ENCODE results near the gene TPM2. TPM values are rescaled to one million over a fixed set of nuclear protein-coding genes. Genes with fewer than 3 reads are reported as not detected.

TPM2 gene
- total RNA-seq, 1 experiment from 2014 or later = 7.0 TPM

DNA sequence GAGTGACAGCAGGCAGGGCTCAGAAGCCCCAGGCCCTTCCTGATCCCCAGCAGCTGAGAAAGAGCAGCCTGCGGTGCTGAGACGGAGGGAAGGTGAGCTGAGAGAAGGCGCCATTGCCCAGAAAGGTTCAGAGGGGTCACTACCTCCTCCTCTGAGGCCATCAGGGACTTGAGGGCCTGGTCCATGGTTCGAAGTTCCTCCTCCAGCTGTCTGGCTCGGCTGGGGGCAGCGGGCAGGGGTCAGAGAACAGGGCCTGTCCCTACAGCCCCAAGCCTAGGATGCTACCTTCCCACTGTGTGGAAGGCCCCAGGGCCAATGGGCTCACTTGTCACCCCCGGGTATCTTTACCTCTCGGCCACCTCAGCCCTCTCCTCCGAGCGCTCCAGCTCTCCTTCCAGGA, 4.8 kb downstream of the TPM2 start:
- no peak overlapping the region for H3K27ac ChIP-seq (ENCODE audit: low read length)
- H3K9me2 ChIP-seq (replicated peaks; ENCODE audit: low read length) = no peaks in the 10 kb centered on the region
- ChIA-PET CTCF (no interaction called here), POLR2A (ENCODE audit: unreplicated experiment) (no interaction called here)
- no TSS peak for BruUV-seq (replicated peaks)
- H4K20me1 ChIP-seq (ENCODE audit: low read length) = no peaks in the 10 kb centered on the region
- no peak overlapping the region for H3K4me2 ChIP-seq (ENCODE audit: low read length)
- peaks cover 22% of the 10 kb centered on the region for H3K4me1 ChIP-seq (ENCODE audit: insufficient read depth, low read length)
- H2AFZ ChIP-seq (ENCODE audit: low read length) = no peak overlapping the region
- no peaks in the 10 kb centered on the region for H3K9me3 ChIP-seq (ENCODE audit: low read length)
- no peak for ATAC-seq
- no peak overlapping the region for H3K4me3 ChIP-seq (ENCODE audit: low read length)
- intact Hi-C loops (cut with micrococcal nuclease) = no loop called here
- H3K9ac ChIP-seq (ENCODE audit: low read length) = no peak overlapping the region
- H3K79me2 ChIP-seq (ENCODE audit: low read length) = no peaks in the 10 kb centered on the region
- no peaks in the 10 kb centered on the region for H3K27me3 ChIP-seq (ENCODE audit: low read length)
- H3K36me3 ChIP-seq (ENCODE audit: low read depth, low read length) = no peaks in the 10 kb centered on the region
- H3F3A ChIP-seq (ENCODE audit: low read length, unreplicated experiment) = no peaks in the 10 kb centered on the region
- DNase-seq = no peak
- TF ChIP-seq, protein P1, sequence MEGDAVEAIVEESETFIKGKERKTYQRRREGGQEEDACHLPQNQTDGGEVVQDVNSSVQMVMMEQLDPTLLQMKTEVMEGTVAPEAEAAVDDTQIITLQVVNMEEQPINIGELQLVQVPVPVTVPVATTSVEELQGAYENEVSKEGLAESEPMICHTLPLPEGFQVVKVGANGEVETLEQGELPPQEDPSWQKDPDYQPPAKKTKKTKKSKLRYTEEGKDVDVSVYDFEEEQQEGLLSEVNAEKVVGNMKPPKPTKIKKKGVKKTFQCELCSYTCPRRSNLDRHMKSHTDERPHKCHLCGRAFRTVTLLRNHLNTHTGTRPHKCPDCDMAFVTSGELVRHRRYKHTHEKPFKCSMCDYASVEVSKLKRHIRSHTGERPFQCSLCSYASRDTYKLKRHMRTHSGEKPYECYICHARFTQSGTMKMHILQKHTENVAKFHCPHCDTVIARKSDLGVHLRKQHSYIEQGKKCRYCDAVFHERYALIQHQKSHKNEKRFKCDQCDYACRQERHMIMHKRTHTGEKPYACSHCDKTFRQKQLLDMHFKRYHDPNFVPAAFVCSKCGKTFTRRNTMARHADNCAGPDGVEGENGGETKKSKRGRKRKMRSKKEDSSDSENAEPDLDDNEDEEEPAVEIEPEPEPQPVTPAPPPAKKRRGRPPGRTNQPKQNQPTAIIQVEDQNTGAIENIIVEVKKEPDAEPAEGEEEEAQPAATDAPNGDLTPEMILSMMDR (conservative IDR thresholded peaks at IDR 0.05; ENCODE audit: low read depth, low read length) = no peak
- TF ChIP-seq EZH2phosphoT487 (IDR thresholded peaks at IDR 0.05; ENCODE audit: borderline replicate concordance, low read length) (no peak), EZH2 (IDR thresholded peaks at IDR 0.05; ENCODE audit: low read length, unreplicated experiment) (no peak)

DNA sequence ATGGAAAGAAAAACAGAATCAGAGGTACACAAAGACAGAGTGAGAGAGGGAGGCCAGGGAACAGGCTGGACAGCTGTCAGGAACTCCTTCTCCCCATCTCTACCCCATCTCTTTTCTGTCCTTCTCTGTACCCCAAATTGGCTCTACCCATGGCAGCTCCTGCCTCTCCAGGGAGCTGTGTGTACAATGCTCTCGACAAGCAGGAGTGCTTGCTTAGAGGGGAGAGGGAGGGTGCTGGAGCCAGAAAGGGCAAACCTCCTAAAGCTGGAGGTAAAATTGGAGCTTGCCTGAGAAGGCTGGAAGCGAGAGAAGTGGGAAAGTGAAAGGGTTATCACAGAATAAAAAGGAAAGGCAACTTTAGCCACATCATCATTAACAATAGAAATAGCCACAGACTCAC, 6.4 kb downstream of the TPM2 start:
- Histone ChIP-seq H3K4me3 (ENCODE audit: low read length) (no peak overlapping the region), H3K9me3 (ENCODE audit: low read length) (no peaks in the 10 kb centered on the region), H3K9me2 (replicated peaks; ENCODE audit: low read length) (no peaks in the 10 kb centered on the region), H3K4me2 (ENCODE audit: low read length) (no peak overlapping the region), H3K27ac (ENCODE audit: low read length) (no peak overlapping the region), H3K9ac (ENCODE audit: low read length) (no peak overlapping the region), H4K20me1 (ENCODE audit: low read length) (no peaks in the 10 kb centered on the region), H3K79me2 (ENCODE audit: low read length) (no peaks in the 10 kb centered on the region), H2AFZ (ENCODE audit: low read length) (no peak overlapping the region), H3F3A (ENCODE audit: low read length, unreplicated experiment) (no peaks in the 10 kb centered on the region), H3K27me3 (ENCODE audit: low read length) (no peaks in the 10 kb centered on the region), H3K4me1 (ENCODE audit: insufficient read depth, low read length) (peaks cover 6% of the 10 kb centered on the region), H3K36me3 (ENCODE audit: low read depth, low read length) (no peaks in the 10 kb centered on the region)
- DNase-seq (no peak), ATAC-seq (no peak)
- intact Hi-C loops (cut with micrococcal nuclease) = no loop called here
- TF ChIP-seq EZH2phosphoT487 (IDR thresholded peaks at IDR 0.05; ENCODE audit: borderline replicate concordance, low read length) (no peak), EZH2 (IDR thresholded peaks at IDR 0.05; ENCODE audit: low read length, unreplicated experiment) (no peak)
- TF ChIP-seq, protein P1 (conservative IDR thresholded peaks at IDR 0.05; ENCODE audit: low read depth, low read length) = no peak
- no TSS peak for BruUV-seq (replicated peaks)
- CTCF ChIA-PET = no interaction called here
- POLR2A ChIA-PET (ENCODE audit: unreplicated experiment) = no interaction called here

DNA sequence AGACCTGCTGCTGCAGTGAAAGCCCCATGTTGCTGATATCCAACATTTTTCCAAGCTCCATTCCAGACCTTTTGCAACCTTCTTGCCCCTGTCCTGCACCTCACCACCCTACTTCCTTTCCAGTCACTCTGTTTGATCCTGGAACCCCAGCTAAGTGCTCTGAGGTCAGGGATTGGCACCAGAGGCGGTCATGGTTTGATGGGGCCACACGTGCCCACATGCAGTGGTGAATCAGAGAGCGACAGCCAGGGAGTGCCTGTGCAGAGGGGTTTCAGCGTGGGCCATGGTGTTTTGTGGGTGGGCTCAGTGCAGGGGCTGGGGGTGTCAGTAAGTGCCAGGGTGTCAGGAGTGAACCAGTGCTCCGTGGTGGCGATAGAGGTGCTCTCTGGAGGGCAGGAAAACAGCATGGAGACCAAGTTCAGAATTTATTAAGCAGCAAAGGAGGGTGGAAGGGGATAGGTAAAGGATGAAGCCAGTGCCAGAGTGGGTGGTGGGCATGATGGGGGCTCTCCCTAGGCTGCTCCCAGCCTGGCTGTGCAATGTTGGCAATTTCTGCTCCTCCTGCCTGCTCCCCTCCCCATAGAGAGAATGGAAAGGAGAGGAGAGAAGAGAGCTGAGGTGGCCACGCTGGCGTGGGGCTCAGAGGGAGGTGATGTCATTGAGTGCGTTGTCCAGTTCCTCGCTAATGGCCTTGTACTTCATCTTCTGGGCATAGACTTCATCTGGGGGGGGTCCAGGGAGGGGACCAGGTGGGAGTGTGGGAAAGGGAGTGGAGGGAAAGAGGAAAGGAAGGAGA, 7.0 kb downstream of the TPM2 start:
- no peak for TF ChIP-seq EZH2 (IDR thresholded peaks at IDR 0.05; ENCODE audit: low read length, unreplicated experiment)
- TF ChIP-seq, protein P1 (conservative IDR thresholded peaks at IDR 0.05; ENCODE audit: low read depth, low read length) = no peak
- no peak for TF ChIP-seq EZH2phosphoT487 (IDR thresholded peaks at IDR 0.05; ENCODE audit: borderline replicate concordance, low read length)
- H3K4me2 ChIP-seq (ENCODE audit: low read length) = no peak overlapping the region
- no peaks in the 10 kb centered on the region for H3F3A ChIP-seq (ENCODE audit: low read length, unreplicated experiment)
- ChIA-PET POLR2A (ENCODE audit: unreplicated experiment) (interaction anchor here (0.5 kb wide), 1 partner anchor 811 kb away, joined by 5 read pairs; no protein-coding TSS in a partner anchor), CTCF (no interaction called here)
- no peaks in the 10 kb centered on the region for H3K79me2 ChIP-seq (ENCODE audit: low read length)
- no peaks in the 10 kb centered on the region for H3K36me3 ChIP-seq (ENCODE audit: low read depth, low read length)
- intact Hi-C loops (cut with micrococcal nuclease) = no loop called here
- H3K27me3 ChIP-seq (ENCODE audit: low read length) = no peaks in the 10 kb centered on the region
- BruUV-seq (replicated peaks) = no TSS peak
- no peak overlapping the region for H3K27ac ChIP-seq (ENCODE audit: low read length)
- H3K4me3 ChIP-seq (ENCODE audit: low read length) = no peak overlapping the region
- no peaks in the 10 kb centered on the region for H3K9me2 ChIP-seq (replicated peaks; ENCODE audit: low read length)
- no peak overlapping the region for H3K9ac ChIP-seq (ENCODE audit: low read length)
- no peaks in the 10 kb centered on the region; the same call in 1 of the 2 replicates for H3K4me1 ChIP-seq (ENCODE audit: insufficient read depth, low read length)
- H2AFZ ChIP-seq (ENCODE audit: low read length) = no peak overlapping the region
- H3K9me3 ChIP-seq (ENCODE audit: low read length) = no peaks in the 10 kb centered on the region
- ATAC-seq = no peak
- no peaks in the 10 kb centered on the region for H4K20me1 ChIP-seq (ENCODE audit: low read length)
- DNase-seq = no peak
